ENCODE measurements around the gene IFFO2. TPM values are rescaled to one million over a fixed set of nuclear protein-coding genes. Genes with fewer than 3 reads are reported as not detected.

The IFFO2 gene
- total and polyA plus RNA-seq, 2 of the 13 experiments (the other 11 are each of a cell fraction or from before 2014, with no cell fraction given), result 7.3 to 16.7 TPM

- Histone ChIP-seq H3K4me3 (replicated peaks in 1 of 3; ENCODE audit: insufficient read depth in 1 of 3, low read depth in 2 of 3, low read length in 3 of 3) (no peak overlapping the region), H3K9me3 (ENCODE audit: low read length) (no peaks in the 10 kb centered on the region), H3K4me2 (ENCODE audit: low read depth, low read length) (no peak overlapping the region), H3K4me1 (ENCODE audit: insufficient read depth, low read length) (peaks cover 41% of the 10 kb centered on the region), H3K27ac (ENCODE audit: extremely low read length, insufficient read depth, low read length) (no peak overlapping the region), H4K20me1 (ENCODE audit: insufficient read depth, low read length) (no peaks in the 10 kb centered on the region), H3K79me2 (ENCODE audit: insufficient read depth, low read length) (no peaks in the 10 kb centered on the region), H2AFZ (ENCODE audit: low read length) (no peak overlapping the region), H3K27me3 (ENCODE audit: control insufficient read depth in 1 of 2, insufficient read depth in 2 of 2, low read length in 2 of 2) (peaks cover 2 to 22% of the 10 kb centered on the region in 2 experiments; a peak in 4 of 5 replicates), H3K36me3 (replicated peaks in 1 of 2; ENCODE audit: control insufficient read depth in 1 of 2, insufficient read depth in 2 of 2, low read length in 2 of 2) (no peaks in the 10 kb centered on the region), H3K9ac (ENCODE audit: insufficient read depth, low read depth, low read length) (no peak overlapping the region)
- in situ Hi-C loops (cut with HindIII; ENCODE audit: extremely low pct_ligation_motif_present, low pct_unique_long_range_greater_than_20kb) (no loop called here), intact Hi-C loops (cut with micrococcal nuclease; ENCODE audit: unreplicated experiment) (no loop called here)
- ATAC-seq (no peak), FAIRE-seq (no peak), DNase-seq (ENCODE audit: low spot score) (no peak)
- no TSS peak for BruUV-seq (replicated peaks)
- WGBS (ENCODE audit: low lambda C conversion rate), result 68% methylated on average over 4 of the region's 4 CpGs
- POLR2A ChIA-PET, result interaction anchor here (1.3 kb wide), 1 partner anchor 46 kb away, joined by 9 read pairs; no protein-coding TSS in a partner anchor
- CTCF ChIA-PET (ENCODE audit: low intra/inter-chr PET ratio, low total read pairs), result no interaction called here
- TF ChIP-seq ZNF589 (CRISPR knock-in tag; conservative IDR thresholded peaks at IDR 0.05) (no peak), ZNF792 (CRISPR knock-in tag; IDR thresholded peaks at IDR 0.05) (no peak), IKZF4 (CRISPR knock-in tag; IDR thresholded peaks at IDR 0.05; ENCODE audit: borderline replicate concordance, low read depth, not compliant biosample characterization) (no peak), FOXP4 (CRISPR knock-in tag; IDR thresholded peaks at IDR 0.05) (no peak), MTF1 (CRISPR knock-in tag; IDR thresholded peaks at IDR 0.05) (no peak), PRDM4 (CRISPR knock-in tag; IDR thresholded peaks at IDR 0.05; ENCODE audit: borderline replicate concordance) (no peak), RORA (CRISPR knock-in tag; IDR thresholded peaks at IDR 0.05) (no peak), TCF7 (IDR thresholded peaks at IDR 0.05; ENCODE audit: low read depth) (no peak), ZNF10 (CRISPR knock-in tag; IDR thresholded peaks at IDR 0.05; ENCODE audit: borderline replicate concordance, low read depth) (no peak), SPEN (CRISPR knock-in tag; IDR thresholded peaks at IDR 0.05; ENCODE audit: low read depth) (no peak), SNAPC2 (CRISPR knock-in tag; IDR thresholded peaks at IDR 0.05) (no peak), ZNF790 (CRISPR knock-in tag; IDR thresholded peaks at IDR 0.05; ENCODE audit: borderline replicate concordance) (no peak), ZNF780A (CRISPR knock-in tag; IDR thresholded peaks at IDR 0.05) (no peak)
- TF ChIP-seq, protein P1, sequence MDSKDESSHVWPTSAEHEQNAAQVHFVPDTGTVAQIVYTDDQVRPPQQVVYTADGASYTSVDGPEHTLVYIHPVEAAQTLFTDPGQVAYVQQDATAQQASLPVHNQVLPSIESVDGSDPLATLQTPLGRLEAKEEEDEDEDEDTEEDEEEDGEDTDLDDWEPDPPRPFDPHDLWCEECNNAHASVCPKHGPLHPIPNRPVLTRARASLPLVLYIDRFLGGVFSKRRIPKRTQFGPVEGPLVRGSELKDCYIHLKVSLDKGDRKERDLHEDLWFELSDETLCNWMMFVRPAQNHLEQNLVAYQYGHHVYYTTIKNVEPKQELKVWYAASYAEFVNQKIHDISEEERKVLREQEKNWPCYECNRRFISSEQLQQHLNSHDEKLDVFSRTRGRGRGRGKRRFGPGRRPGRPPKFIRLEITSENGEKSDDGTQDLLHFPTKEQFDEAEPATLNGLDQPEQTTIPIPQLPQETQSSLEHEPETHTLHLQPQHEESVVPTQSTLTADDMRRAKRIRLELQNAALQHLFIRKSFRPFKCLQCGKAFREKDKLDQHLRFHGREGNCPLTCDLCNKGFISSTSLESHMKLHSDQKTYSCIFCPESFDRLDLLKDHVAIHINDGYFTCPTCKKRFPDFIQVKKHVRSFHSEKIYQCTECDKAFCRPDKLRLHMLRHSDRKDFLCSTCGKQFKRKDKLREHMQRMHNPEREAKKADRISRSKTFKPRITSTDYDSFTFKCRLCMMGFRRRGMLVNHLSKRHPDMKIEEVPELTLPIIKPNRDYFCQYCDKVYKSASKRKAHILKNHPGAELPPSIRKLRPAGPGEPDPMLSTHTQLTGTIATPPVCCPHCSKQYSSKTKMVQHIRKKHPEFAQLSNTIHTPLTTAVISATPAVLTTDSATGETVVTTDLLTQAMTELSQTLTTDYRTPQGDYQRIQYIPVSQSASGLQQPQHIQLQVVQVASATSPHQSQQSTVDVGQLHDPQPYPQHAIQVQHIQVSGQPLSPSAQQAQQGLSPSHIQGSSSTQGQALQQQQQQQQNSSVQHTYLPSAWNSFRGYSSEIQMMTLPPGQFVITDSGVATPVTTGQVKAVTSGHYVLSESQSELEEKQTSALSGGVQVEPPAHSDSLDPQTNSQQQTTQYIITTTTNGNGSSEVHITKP (CRISPR knock-in tag; IDR thresholded peaks at IDR 0.05; ENCODE audit: low read depth), result no peak
- TF ChIP-seq, protein P2, sequence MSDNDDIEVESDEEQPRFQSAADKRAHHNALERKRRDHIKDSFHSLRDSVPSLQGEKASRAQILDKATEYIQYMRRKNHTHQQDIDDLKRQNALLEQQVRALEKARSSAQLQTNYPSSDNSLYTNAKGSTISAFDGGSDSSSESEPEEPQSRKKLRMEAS (IDR thresholded peaks at IDR 0.05), result no peak
Measured at GRCh38 chr1:18963968-18964367, 7.5 kb upstream of the IFFO2 start.
